Measurements from ENCODE around the gene LTBP4. TPM values are rescaled to one million over a fixed set of nuclear protein-coding genes. Genes with fewer than 3 reads are reported as not detected.

The LTBP4 gene
- total RNA-seq, 2 donors from 2014 or later = 28.1 to 59.0 TPM

- ATAC-seq (no peak), DNase-seq (ENCODE audit: low spot score) (no peak)
- H3K27ac Mint-ChIP-seq = peak overlapping the region in 1 of 2 donors; percentile 23
- H3K4me3 Mint-ChIP-seq = no peak overlapping the region
- H3K36me3 Mint-ChIP-seq = peaks cover 12% of the 10 kb centered on the region
- no peaks in the 10 kb centered on the region for H3K9me3 Mint-ChIP-seq
- H3K27me3 Mint-ChIP-seq = no peaks in the 10 kb centered on the region
- H3K4me1 Mint-ChIP-seq (ENCODE audit: low read depth in 2 of 2) = peaks cover 10 to 19% of the 10 kb centered on the region in 2 donors
Observed at GRCh38 chr19:40626918-40627317, 25.7 kb downstream of the LTBP4 start.

DNA sequence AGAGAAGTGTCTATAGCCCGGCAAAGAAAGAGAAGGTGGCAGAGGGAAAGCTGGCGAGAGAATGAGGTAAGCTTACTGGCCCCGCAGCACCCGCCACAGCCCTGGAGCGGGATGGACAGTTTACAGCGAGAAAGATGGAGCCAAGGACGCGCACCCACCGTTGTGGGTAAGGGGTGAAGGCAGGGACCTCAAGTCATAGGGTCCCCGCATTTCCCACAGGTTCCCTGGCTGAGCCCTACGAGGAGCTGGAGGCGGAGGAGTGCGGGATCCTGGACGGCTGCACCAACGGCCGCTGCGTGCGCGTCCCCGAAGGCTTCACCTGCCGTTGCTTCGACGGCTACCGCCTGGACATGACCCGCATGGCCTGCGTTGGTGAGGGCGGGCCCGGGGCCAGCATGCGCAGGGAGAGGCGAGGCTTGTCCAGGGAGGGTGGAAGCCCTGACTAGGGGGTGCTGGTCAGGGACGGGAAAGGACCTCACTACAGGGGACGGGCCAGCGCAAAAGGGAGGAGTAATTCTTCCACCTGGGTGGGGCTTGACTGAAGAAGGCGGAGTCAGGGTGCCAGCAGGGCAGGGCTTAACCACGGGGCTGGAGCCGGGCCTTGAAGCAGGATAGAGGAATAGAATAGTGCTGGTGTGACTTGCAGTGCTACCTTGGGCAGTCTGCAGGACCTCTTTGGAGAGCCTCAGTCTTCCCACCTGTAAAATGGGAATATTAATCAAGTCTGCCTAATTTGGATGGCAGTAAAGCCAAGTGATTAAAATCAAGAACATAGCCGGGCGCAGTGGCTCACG, 26.5 kb downstream of the LTBP4 start:
- DNase-seq (ENCODE audit: low spot score) = no peak
- Mint-ChIP-seq H3K36me3 (peaks cover 12% of the 10 kb centered on the region), H3K4me1 (ENCODE audit: low read depth in 2 of 2) (peaks cover 10 to 19% of the 10 kb centered on the region in 2 donors), H3K4me3 (no peak overlapping the region), H3K27me3 (no peaks in the 10 kb centered on the region), H3K27ac (no peak overlapping the region), H3K9me3 (no peaks in the 10 kb centered on the region)
- peak; percentile 22 to 25 for ATAC-seq

GRCh38 chr19:40629346-40629745, 28.2 kb downstream of the LTBP4 start:
- H3K27ac Mint-ChIP-seq = no peak overlapping the region
- peaks cover 0 to under 1% of the 10 kb centered on the region in 2 donors for H3K27me3 Mint-ChIP-seq
- H3K9me3 Mint-ChIP-seq = no peaks in the 10 kb centered on the region
- no peak for DNase-seq (ENCODE audit: low spot score)
- H3K4me3 Mint-ChIP-seq = no peak overlapping the region
- H3K4me1 Mint-ChIP-seq (ENCODE audit: low read depth in 2 of 2) = peaks cover 15 to 19% of the 10 kb centered on the region in 2 donors
- peaks cover 12% of the 10 kb centered on the region for H3K36me3 Mint-ChIP-seq
- ATAC-seq = peak in 1 of 2 donors; percentile 29

GRCh38 chr19:40630571-40631160, 29.5 kb downstream of the LTBP4 start:
- ATAC-seq (no peak), DNase-seq (ENCODE audit: low spot score) (no peak)
- H3K27ac Mint-ChIP-seq = no peak overlapping the region
- no peak overlapping the region for H3K4me3 Mint-ChIP-seq
- no peaks in the 10 kb centered on the region for H3K9me3 Mint-ChIP-seq
- peaks cover 8 to 11% of the 10 kb centered on the region in 2 donors for H3K4me1 Mint-ChIP-seq (ENCODE audit: low read depth in 2 of 2)
- peaks cover 0 to 5% of the 10 kb centered on the region in 2 donors for H3K27me3 Mint-ChIP-seq
- peaks cover 6% of the 10 kb centered on the region for H3K36me3 Mint-ChIP-seq

DNA sequence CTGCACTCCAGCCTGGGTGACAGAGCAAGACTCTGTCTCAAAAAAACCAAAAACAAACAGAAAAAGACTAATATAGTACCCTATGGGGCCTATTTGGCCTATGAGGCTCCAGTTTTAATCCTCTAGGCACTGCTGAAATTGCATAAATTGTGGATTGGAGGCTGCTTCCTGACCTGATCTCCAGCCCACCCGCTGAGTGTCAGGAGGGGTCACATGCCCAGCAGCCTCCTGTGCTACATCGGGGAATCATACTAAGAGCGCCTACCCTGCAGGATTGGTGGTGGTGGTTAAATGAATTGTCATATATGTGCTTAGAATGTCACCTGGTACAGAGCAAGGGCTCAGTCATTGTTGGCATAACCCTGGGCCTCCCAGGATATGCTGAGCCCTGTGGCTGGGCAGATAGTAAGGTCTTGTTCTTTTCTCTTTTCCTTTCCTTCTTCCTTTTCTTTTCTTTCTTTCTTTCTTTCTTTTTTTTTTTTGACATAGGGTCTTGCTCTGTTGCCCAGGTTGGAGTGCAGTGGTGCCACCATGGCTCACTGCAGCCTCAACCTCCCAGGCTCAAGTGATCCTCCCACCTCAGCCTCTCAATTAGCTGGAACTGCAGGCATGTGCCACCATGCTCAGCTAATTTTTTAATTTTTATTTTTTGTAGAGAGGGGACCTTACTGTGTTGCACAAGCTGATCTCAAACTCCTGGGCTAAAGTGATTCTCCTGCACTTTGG, 31.3 kb downstream of the LTBP4 start:
- no peak for ATAC-seq
- H3K27ac Mint-ChIP-seq = no peak overlapping the region
- H3K4me1 Mint-ChIP-seq (ENCODE audit: low read depth in 2 of 2) = peaks cover 0 to 8% of the 10 kb centered on the region in 2 donors
- H3K4me3 Mint-ChIP-seq = no peak overlapping the region
- DNase-seq (ENCODE audit: low spot score) = no peak
- H3K27me3 Mint-ChIP-seq = peaks cover 0 to 6% of the 10 kb centered on the region in 2 donors
- H3K36me3 Mint-ChIP-seq = peaks cover 6% of the 10 kb centered on the region
- no peaks in the 10 kb centered on the region for H3K9me3 Mint-ChIP-seq

DNA sequence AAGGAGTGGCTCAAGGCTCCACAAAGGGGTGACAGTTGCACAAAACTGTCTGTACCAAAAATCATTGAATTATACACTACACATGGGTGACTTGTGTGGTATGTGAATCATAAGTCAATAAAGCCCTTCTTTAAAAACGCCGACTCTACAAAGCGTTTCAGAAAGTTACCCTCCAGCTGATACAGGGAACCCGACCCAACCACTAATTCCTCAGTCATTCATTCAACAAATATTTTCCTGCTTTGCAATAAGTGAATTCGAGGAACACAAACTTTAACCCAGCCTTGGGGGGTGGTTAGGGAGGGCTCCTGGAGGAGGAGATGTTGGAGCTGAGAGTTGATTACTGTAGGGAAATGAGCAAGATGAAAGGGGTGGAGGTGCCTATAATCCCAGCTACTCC, 32.0 kb downstream of the LTBP4 start:
- no peak for ATAC-seq
- H3K36me3 Mint-ChIP-seq = peaks cover 6% of the 10 kb centered on the region
- H3K27ac Mint-ChIP-seq = peak overlapping the region in 1 of 2 donors; percentile 18
- H3K9me3 Mint-ChIP-seq = no peaks in the 10 kb centered on the region
- DNase-seq (ENCODE audit: low spot score) = no peak
- H3K27me3 Mint-ChIP-seq = peaks cover 0 to 6% of the 10 kb centered on the region in 2 donors
- peaks cover 0 to 8% of the 10 kb centered on the region in 2 donors for H3K4me1 Mint-ChIP-seq (ENCODE audit: low read depth in 2 of 2)
- no peak overlapping the region for H3K4me3 Mint-ChIP-seq

DNA sequence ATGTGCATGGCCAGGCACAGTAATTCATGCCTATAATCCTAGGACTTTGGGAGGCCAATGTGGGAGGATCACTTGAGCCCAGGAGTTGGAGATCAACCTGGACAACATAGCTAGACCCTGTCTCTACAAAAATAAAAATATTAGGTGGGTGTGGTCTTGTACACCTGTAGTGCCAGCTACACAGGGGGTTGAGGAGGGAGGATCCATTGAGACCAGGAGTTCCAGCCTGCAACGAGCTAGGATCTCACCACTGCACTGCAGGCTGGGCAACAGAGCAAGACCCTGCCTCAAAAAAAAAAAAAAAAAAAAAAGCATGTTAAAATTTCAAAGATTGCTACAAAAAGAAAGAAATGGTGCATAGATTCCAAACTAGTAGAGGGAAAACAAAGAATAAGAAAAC, 37.2 kb downstream of the LTBP4 start:
- H3K4me3 Mint-ChIP-seq = no peak overlapping the region
- no peak for ATAC-seq
- H3K36me3 Mint-ChIP-seq = no peaks in the 10 kb centered on the region
- H3K4me1 Mint-ChIP-seq (ENCODE audit: low read depth in 2 of 2) = peaks cover 0 to 8% of the 10 kb centered on the region in 2 donors
- H3K27me3 Mint-ChIP-seq = peaks cover 0 to 6% of the 10 kb centered on the region in 2 donors
- H3K9me3 Mint-ChIP-seq = no peaks in the 10 kb centered on the region
- no peak overlapping the region for H3K27ac Mint-ChIP-seq
- DNase-seq (ENCODE audit: low spot score) = no peak

DNA sequence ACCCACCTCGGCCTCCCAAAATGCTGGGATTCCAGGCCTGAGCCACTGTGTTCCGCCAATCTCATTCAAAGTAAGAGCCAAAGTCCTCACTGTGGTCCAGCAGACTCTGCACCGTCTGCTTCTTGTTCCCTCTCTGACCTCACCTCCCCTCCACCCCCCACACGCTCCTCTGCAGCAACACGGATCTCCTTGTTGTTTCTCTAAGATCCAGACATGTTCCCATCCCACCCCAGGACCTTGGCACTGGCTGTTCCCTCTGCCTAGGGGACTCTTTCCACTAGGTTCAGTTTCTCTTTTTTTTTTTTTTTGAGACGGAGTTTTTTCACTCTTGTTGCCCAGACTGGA, 38.4 kb downstream of the LTBP4 start:
- peaks cover 0 to 1% of the 10 kb centered on the region in 2 donors for H3K4me1 Mint-ChIP-seq (ENCODE audit: low read depth in 2 of 2)
- no peak for DNase-seq (ENCODE audit: low spot score)
- no peaks in the 10 kb centered on the region for H3K9me3 Mint-ChIP-seq
- no peak overlapping the region for H3K27ac Mint-ChIP-seq
- no peak for ATAC-seq
- no peak overlapping the region for H3K4me3 Mint-ChIP-seq
- peaks cover 0 to 2% of the 10 kb centered on the region in 2 donors for H3K27me3 Mint-ChIP-seq
- no peaks in the 10 kb centered on the region for H3K36me3 Mint-ChIP-seq

DNA sequence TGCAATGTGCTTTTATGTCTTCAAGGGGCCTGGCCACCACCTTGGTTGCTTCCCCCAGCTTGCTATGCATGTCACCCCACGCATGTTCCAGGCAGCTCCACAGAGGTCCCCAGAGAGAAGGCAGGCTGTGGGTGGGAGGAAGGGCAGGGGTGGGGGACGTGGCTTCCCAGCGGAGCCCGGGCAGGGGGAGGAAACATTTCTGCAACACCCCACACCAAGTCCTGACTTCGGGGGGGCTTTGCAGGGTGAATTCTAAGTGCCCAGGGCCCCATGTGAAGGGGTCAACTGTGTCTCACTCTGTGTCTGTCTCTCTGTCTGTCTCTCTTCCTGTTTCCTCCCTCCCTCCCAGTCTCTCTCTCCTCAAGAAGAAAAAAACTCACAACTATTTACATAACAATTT, 39.6 kb downstream of the LTBP4 start:
- no peaks in the 10 kb centered on the region for H3K27me3 Mint-ChIP-seq
- H3K36me3 Mint-ChIP-seq = no peaks in the 10 kb centered on the region
- DNase-seq (ENCODE audit: low spot score) = no peak
- H3K27ac Mint-ChIP-seq = no peak overlapping the region
- ATAC-seq = no peak
- H3K9me3 Mint-ChIP-seq = no peaks in the 10 kb centered on the region
- H3K4me3 Mint-ChIP-seq = no peak overlapping the region
- H3K4me1 Mint-ChIP-seq (ENCODE audit: low read depth in 2 of 2) = no peaks in the 10 kb centered on the region

DNA sequence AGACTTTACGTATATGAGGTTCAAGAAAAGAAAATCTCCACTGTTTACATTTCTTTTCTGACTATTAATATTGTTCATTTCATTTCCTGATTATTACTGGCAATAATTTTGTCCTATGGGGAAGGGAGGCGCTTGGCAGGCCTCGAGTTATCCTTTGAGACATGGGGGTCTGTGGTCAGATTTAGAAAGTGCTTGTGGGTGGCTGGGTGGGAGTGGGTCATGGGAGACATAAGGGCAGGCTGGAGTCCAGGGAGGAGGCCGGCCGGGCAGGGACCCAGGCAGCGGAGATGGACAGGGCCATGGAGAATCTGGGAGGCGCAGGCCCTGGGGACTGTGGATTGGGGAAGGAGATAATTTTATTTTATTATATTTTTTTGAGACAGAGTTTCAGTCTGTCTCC, 40.1 kb downstream of the LTBP4 start:
- no peaks in the 10 kb centered on the region for H3K9me3 Mint-ChIP-seq
- no peak for ATAC-seq
- H3K4me3 Mint-ChIP-seq = no peak overlapping the region
- H3K4me1 Mint-ChIP-seq (ENCODE audit: low read depth in 2 of 2) = no peaks in the 10 kb centered on the region
- no peak overlapping the region for H3K27ac Mint-ChIP-seq
- DNase-seq (ENCODE audit: low spot score) = no peak
- no peaks in the 10 kb centered on the region for H3K36me3 Mint-ChIP-seq
- no peaks in the 10 kb centered on the region for H3K27me3 Mint-ChIP-seq

DNA sequence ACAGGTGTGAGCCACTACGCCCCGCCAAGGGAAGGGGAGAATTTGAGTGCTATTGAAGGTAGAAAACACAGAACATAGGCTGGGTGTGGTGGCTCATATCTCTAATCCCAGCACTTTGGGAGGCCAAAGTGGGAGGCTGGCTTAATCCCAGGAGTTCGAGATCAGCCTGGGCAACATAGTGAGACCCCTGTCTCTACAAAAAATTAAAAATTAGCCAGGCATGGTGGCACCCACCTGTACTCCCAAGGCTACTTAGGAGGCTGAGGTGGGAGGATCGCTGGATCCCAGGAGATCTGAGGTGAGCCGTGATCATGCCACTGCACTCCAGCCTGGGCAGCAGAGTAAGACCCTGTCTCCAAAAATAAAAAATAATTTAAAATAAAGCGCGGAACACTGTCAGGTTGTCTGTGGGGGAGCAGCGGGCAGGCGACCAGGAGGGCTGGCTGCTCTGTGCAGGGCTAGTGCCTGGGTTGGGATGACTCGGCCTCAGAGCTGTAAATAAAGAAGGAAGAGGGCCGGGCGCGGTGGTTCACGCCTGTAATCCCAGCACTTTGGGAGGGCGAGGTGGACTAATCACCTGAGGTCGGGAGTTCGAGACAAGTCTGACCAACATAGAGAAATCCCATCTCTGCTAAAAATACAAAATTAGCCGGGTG, 41.0 kb downstream of the LTBP4 start:
- no peak for ATAC-seq
- Mint-ChIP-seq H3K4me1 (ENCODE audit: low read depth in 2 of 2) (no peaks in the 10 kb centered on the region), H3K4me3 (no peak overlapping the region), H3K27ac (no peak overlapping the region), H3K27me3 (no peaks in the 10 kb centered on the region), H3K9me3 (no peaks in the 10 kb centered on the region), H3K36me3 (no peaks in the 10 kb centered on the region)
- DNase-seq (ENCODE audit: low spot score) = no peak

- ATAC-seq = no peak
- Mint-ChIP-seq H3K4me1 (ENCODE audit: low read depth in 2 of 2) (no peaks in the 10 kb centered on the region), H3K4me3 (no peak overlapping the region), H3K36me3 (no peaks in the 10 kb centered on the region), H3K27ac (no peak overlapping the region), H3K27me3 (no peaks in the 10 kb centered on the region), H3K9me3 (no peaks in the 10 kb centered on the region)
- DNase-seq (ENCODE audit: low spot score) = no peak
Observed at GRCh38 chr19:40642757-40643305, 41.7 kb downstream of the LTBP4 start.

- peak; percentile 35 for DNase-seq (ENCODE audit: low spot score)
- no peak overlapping the region for H3K27ac Mint-ChIP-seq
Observed at GRCh38 chr19:40646743-40647254, 45.6 kb downstream of the LTBP4 start.

More at GRCh38 chr19:40646743-40647254, 45.6 kb downstream of the LTBP4 start:
- H3K4me1 Mint-ChIP-seq (ENCODE audit: low read depth in 2 of 2) = no peaks in the 10 kb centered on the region
- no peaks in the 10 kb centered on the region for H3K9me3 Mint-ChIP-seq
- H3K27me3 Mint-ChIP-seq = peaks cover 0 to 6% of the 10 kb centered on the region in 2 donors
- no peak overlapping the region for H3K4me3 Mint-ChIP-seq
- no peak for ATAC-seq
- H3K36me3 Mint-ChIP-seq = no peaks in the 10 kb centered on the region

Data from natural killer cell treated with Interleukin-12 subunit alpha and Interleukin-12 subunit beta and Interleukin-15 and Interleukin-18, amount 100 ng/mL, for 72 hours (primary cell).